GM10248 (cell line): ENCODE data around the gene MIAT.

Experiments
- CTCF ChIA-PET: fragments of 300-600 bp; sonication (Branson Sonifier 250); formaldehyde crosslinking; extraction: SDS; loops from one replicate; lab custom pipeline; 2021; ENCODE audit warnings: antibody characterized with exemption; lab: Yijun Ruan, JAX
- POLR2A ChIA-PET: fragments of 350-650 bp; sonication (Branson Sonifier 250); formaldehyde crosslinking; extraction: SDS; loops from one replicate; lab custom pipeline; 2020; ENCODE audit warnings: antibody characterized with exemption; lab: Yijun Ruan, JAX
- DNase-seq: peaks from one replicate; pipeline ENCODE4 v3.0.0; 2012; ENCODE audit errors: extremely low spot score
- TF ChIP-seq, protein P1 (sequence below): IDR thresholded peaks from 2 replicates; pipeline ENCODE4 v1.5.1; 2012; ENCODE audit warnings: mild to moderate bottlenecking, low read depth; ENCODE audit errors: extremely low read depth, missing control alignments, control extremely low read depth

Gene MIAT

GRCh38 chr22:26713823-26714449 lies 56.5 kb downstream of the MIAT start:
- TF ChIP-seq, protein P1, sequence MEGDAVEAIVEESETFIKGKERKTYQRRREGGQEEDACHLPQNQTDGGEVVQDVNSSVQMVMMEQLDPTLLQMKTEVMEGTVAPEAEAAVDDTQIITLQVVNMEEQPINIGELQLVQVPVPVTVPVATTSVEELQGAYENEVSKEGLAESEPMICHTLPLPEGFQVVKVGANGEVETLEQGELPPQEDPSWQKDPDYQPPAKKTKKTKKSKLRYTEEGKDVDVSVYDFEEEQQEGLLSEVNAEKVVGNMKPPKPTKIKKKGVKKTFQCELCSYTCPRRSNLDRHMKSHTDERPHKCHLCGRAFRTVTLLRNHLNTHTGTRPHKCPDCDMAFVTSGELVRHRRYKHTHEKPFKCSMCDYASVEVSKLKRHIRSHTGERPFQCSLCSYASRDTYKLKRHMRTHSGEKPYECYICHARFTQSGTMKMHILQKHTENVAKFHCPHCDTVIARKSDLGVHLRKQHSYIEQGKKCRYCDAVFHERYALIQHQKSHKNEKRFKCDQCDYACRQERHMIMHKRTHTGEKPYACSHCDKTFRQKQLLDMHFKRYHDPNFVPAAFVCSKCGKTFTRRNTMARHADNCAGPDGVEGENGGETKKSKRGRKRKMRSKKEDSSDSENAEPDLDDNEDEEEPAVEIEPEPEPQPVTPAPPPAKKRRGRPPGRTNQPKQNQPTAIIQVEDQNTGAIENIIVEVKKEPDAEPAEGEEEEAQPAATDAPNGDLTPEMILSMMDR, result no peak
- ChIA-PET POLR2A (no interaction called here), CTCF (interaction anchor here (1.2 kb wide), 1 partner anchor 41 kb away, joined by 3 read pairs; no protein-coding TSS in a partner anchor)
- no peak for DNase-seq

DNA sequence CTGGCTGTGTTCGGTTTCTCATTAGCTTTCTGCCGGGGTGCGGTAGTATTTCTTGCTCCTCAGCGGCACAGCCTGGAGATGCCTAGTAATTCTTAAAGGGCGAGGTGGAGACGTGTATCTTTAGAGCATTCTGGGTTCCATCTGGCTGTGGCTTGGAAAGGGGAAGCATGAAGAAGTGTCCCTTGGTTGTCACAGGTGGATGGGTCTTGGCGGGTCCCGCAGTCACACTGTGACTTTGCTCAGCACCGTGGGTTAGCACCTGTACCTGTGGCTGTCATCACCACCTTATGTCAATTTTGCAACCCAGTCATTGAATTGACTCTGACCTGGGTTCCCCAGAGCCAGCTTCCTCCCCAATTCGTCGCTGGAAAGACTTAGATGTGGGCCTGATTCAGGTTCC lies 57.6 kb downstream of the MIAT start:
- TF ChIP-seq, protein P1, result no peak
- ChIA-PET POLR2A (no interaction called here), CTCF (no interaction called here)
- DNase-seq, result no peak

DNA sequence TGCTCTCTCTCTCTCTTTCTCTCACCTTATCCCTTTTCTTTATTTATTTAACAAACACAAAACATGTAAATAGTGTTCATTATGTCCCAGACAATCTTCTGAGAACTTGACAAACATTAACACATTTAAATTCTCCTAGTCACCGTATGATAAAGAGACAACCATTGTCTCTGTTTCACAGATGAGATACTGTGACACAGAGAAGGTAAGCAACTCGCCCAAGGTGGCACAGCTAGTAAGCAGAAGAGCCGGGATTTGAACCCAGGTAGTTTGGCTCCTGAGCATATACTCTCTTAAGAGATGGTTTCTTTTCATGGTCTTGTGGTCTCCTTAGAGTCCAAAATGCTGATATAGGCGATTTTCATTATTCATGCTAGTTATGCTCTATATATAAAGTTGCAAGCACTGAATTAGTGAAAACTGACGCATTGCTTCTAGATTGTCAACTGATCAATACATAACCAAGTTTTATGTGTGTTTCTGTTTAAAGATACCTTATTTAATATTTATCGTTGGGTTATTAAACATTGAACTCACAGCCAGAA lies 58.1 kb downstream of the MIAT start:
- TF ChIP-seq, protein P1, result no peak
- DNase-seq, result no peak
- POLR2A ChIA-PET, result no interaction called here
- CTCF ChIA-PET, result interaction anchor here (0.6 kb wide), 1 partner anchor 32 kb away, joined by 3 read pairs; no protein-coding TSS in a partner anchor

DNA sequence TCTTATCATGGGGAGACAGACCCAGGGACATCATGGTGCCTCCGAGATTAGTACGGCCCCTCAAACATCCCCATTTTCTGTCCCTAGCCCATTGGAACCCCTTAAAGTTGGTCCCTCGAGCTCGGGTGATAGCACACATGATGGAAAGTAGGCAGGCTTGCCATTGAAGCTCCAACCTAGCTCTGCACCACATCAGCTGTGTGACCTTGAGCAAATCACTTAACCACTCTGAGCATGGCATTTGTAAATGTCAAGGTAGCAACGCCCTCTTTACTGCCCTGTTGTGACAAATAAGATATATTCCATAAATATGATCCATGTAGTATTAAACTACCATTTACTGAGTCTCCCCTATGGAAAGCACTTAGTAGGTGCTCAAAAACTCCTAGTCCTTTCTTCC lies 61.1 kb downstream of the MIAT start:
- ChIA-PET POLR2A (no interaction called here), CTCF (no interaction called here)
- no peak for DNase-seq
- TF ChIP-seq, protein P1, result no peak

GRCh38 chr22:26718905-26719304 lies 61.5 kb downstream of the MIAT start:
- no peak for DNase-seq
- TF ChIP-seq, protein P1, result no peak
- CTCF ChIA-PET, result no interaction called here
- POLR2A ChIA-PET, result no interaction called here

DNA sequence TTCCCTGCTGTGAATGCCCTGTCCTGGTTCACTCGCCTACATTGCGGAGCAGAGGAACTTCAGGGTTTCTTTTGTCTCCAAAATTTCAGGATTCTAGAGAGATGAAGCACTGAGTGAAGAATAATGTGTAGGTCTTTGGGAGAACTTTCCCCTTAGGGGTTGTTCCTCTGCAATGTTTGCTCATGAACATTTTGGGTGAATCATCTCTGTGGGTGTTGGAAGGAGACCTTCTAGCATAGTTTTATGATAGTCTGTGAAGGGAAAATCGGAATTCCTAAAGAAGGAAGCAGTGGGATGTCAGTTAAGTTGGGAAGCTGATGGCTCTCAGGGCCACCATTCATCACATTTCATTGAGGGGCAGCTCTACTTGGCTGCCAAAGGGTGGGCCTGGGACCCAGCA lies 64.8 kb downstream of the MIAT start:
- DNase-seq, result no peak
- POLR2A ChIA-PET, result no interaction called here
- TF ChIP-seq, protein P1, result no peak
- CTCF ChIA-PET, result no interaction called here
